Keratinocyte (primary cell): ENCODE results near the gene FGF10.

Experiments used
- EZH2 ChIP-seq: IDR thresholded peaks from one replicate; pipeline ENCODE4 v1.6.1; 2012; ENCODE audit warnings: inconsistent platforms, mild to moderate bottlenecking, low read length, moderate library complexity
- TF ChIP-seq, protein P1 (sequence below), 3 experiments: IDR thresholded peaks in 1 of 3; conservative IDR thresholded peaks in 1 of 3; optimal IDR thresholded peaks in 1 of 3; 2 replicates in 2 of 3; 3 replicates in 1 of 3; pipeline versions ENCODE3 to v1.5.1; 2011; ENCODE audit warnings: low read length in 3 of 3, mild to moderate bottlenecking in 3 of 3, moderate library complexity in 2 of 3, control low read depth in 1 of 3, inconsistent platforms in 1 of 3; ENCODE audit not compliant: insufficient read depth in 2 of 3; ENCODE audit errors: extremely low read depth in 1 of 3

DNA sequence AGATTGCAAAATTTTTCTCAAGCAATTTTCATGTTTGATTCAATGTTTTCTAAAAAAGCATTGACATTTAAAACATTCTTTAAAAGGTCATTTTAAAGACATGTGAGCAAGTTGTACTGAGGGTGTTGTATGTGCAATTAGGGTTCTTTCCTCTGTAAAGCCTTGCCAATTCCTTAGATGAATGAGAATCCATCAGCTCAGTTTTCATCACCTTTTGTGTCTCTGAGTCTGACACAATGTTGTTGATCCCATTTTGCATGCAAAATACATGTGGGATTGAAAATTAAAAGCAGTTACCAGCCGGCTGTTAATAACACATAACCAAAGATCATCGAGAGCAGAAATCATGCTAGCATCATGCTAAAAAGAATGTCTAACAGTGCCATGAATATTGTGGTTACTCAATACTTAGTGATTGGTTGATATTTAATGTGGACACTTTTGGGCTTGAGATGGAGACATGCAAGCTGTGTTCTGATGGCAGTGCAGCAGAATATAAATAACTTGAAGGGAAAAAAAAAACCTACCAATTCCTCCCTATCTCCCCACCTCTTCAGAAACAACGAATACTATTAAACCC is 57.7 kb downstream of the FGF10 start:
- TF ChIP-seq EZH2 = no peak
- TF ChIP-seq, protein P1, sequence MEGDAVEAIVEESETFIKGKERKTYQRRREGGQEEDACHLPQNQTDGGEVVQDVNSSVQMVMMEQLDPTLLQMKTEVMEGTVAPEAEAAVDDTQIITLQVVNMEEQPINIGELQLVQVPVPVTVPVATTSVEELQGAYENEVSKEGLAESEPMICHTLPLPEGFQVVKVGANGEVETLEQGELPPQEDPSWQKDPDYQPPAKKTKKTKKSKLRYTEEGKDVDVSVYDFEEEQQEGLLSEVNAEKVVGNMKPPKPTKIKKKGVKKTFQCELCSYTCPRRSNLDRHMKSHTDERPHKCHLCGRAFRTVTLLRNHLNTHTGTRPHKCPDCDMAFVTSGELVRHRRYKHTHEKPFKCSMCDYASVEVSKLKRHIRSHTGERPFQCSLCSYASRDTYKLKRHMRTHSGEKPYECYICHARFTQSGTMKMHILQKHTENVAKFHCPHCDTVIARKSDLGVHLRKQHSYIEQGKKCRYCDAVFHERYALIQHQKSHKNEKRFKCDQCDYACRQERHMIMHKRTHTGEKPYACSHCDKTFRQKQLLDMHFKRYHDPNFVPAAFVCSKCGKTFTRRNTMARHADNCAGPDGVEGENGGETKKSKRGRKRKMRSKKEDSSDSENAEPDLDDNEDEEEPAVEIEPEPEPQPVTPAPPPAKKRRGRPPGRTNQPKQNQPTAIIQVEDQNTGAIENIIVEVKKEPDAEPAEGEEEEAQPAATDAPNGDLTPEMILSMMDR (optimal IDR thresholded peaks at IDR 0.05 in 1 of 3, IDR thresholded peaks at IDR 0.05 in 1 of 3, conservative IDR thresholded peaks at IDR 0.05 in 1 of 3; ENCODE audit: extremely low read depth in 1 of 3, insufficient read depth in 2 of 3, low read length in 3 of 3) = no peak
